Keratinocyte (primary cell): ENCODE results near the gene TAOK3. TPM values are rescaled to one million over a fixed set of nuclear protein-coding genes. Genes with fewer than 3 reads are reported as not detected.

Experiments
- DNase-seq: peaks from one replicate; pipeline ENCODE4 v3.0.0-alpha.2; 2011; ENCODE audit warnings: low read depth, missing footprints, low spot score
- FAIRE-seq: peaks from 2 replicates; lab custom pipeline; 2011; peaks lifted over from hg19 to GRCh38; lab: Jason Lieb, UNC
- H2AFZ ChIP-seq: 2 replicates; pipeline ENCODE4 v1.6.0; 2012; ENCODE audit warnings: low read length, control low read depth, inconsistent platforms; ENCODE audit not compliant: control insufficient read depth
- H3K27ac ChIP-seq: 2 replicates; pipeline ENCODE4 v1.5.1; 2011; ENCODE audit warnings: low read length; ENCODE audit not compliant: control insufficient read depth, insufficient read depth
- H3K27me3 ChIP-seq: 3 replicates; pipeline ENCODE4 v1.6.0; 2011; ENCODE audit warnings: low read length; ENCODE audit not compliant: control insufficient read depth, insufficient read depth; ENCODE audit errors: extremely low read depth
- H3K36me3 ChIP-seq, 2 experiments: 2 replicates in 1 of 2; 3 replicates in 1 of 2; pipeline ENCODE4 v1.5.1; 2011; ENCODE audit warnings: low read length in 2 of 2, mild to moderate bottlenecking in 1 of 2; ENCODE audit not compliant: control insufficient read depth in 2 of 2, insufficient read depth in 2 of 2; ENCODE audit errors: extremely low read depth in 1 of 2
- H3K4me1 ChIP-seq: 3 replicates; pipeline ENCODE4 v1.5.1; 2011; ENCODE audit warnings: low read length; ENCODE audit not compliant: control insufficient read depth, insufficient read depth; ENCODE audit errors: extremely low read depth
- H3K4me2 ChIP-seq: 3 replicates; pipeline ENCODE4 v1.6.0; 2011; ENCODE audit warnings: low read depth, low read length; ENCODE audit not compliant: control insufficient read depth, insufficient read depth; ENCODE audit errors: extremely low read depth
- H3K4me3 ChIP-seq, 3 experiments: fragments of 200-600 bp in 1 of 3; sonication (generic) in 1 of 3; 2 replicates in 2 of 3; 3 replicates in 1 of 3; pipeline ENCODE4 v1.5.1; 2011 to 2016; ENCODE audit warnings: low read length in 3 of 3, mild to moderate bottlenecking in 3 of 3, control low read depth in 2 of 3, inconsistent platforms in 1 of 3, low read depth in 1 of 3, mixed read lengths in 1 of 3, mixed run types in 1 of 3, moderate library complexity in 1 of 3; ENCODE audit not compliant: control insufficient read depth in 2 of 3, insufficient read depth in 2 of 3; ENCODE audit errors: extremely low read depth in 1 of 3
- H3K79me2 ChIP-seq: 2 replicates; pipeline ENCODE4 v1.6.0; 2012; ENCODE audit warnings: low read length; ENCODE audit not compliant: control insufficient read depth, insufficient read depth
- H3K9ac ChIP-seq: 3 replicates; pipeline ENCODE4 v1.6.0; 2011; ENCODE audit warnings: low read length; ENCODE audit not compliant: control insufficient read depth, insufficient read depth; ENCODE audit errors: extremely low read depth
- H3K9me1 ChIP-seq: 3 replicates; pipeline ENCODE4 v1.6.0; 2011; ENCODE audit warnings: low read length; ENCODE audit not compliant: control insufficient read depth, insufficient read depth; ENCODE audit errors: extremely low read depth
- H3K9me3 ChIP-seq: 2 replicates; pipeline ENCODE4 v1.5.1; 2012; ENCODE audit warnings: low read depth, low read length; ENCODE audit not compliant: control insufficient read depth
- H4K20me1 ChIP-seq: 3 replicates; pipeline ENCODE4 v1.6.0; 2011; ENCODE audit warnings: low read length; ENCODE audit not compliant: control insufficient read depth, insufficient read depth; ENCODE audit errors: extremely low read depth
- CTCF ChIP-seq, 3 experiments: IDR thresholded peaks in 1 of 3; conservative IDR thresholded peaks in 1 of 3; optimal IDR thresholded peaks in 1 of 3; 2 replicates in 2 of 3; 3 replicates in 1 of 3; pipeline versions ENCODE3 to v1.5.1; 2011; ENCODE audit warnings: low read length in 3 of 3, mild to moderate bottlenecking in 3 of 3, moderate library complexity in 2 of 3, control low read depth in 1 of 3, inconsistent platforms in 1 of 3; ENCODE audit not compliant: insufficient read depth in 2 of 3; ENCODE audit errors: extremely low read depth in 1 of 3
- EZH2 ChIP-seq: IDR thresholded peaks from one replicate; pipeline ENCODE4 v1.6.1; 2012; ENCODE audit warnings: inconsistent platforms, mild to moderate bottlenecking, low read length, moderate library complexity
- dilution Hi-C: fragments of 300-500 bp; cut with MboI; formaldehyde crosslinking; loops from one replicate; pipeline ENCODE4 v1.7.0; 2020; ENCODE audit warnings: low sequenced_read_pairs; ENCODE audit not compliant: extremely low pct_ligation_motif_present
- polyA plus RNA-seq, 5 experiments: library from polyadenylated mRNA; depleted of rRNA in 3 of 5; stranded (reverse) in 3 of 5; stranded (forward) in 1 of 5; unstranded in 1 of 5; fragments of >200 nt; gene quantifications; 1 replicate in 1 of 5; 2 replicates in 3 of 5; 3 replicates in 1 of 5; pipeline versions ENCODE4 v1.2.1 to v1.2.3, GENCODE V29; 2011 to 2012; ENCODE audit warnings: missing spikeins in 2 of 5, low read depth in 1 of 5, low replicate concordance in 1 of 5

The TAOK3 gene
- polyA plus RNA-seq, 1 donor (not counting 4 experiments of a cell fraction or from before 2014, with no cell fraction given): 35.0 TPM

GRCh38 chr12:118144499-118144898, 228.2 kb downstream of the TAOK3 start:
- no peaks in the 10 kb centered on the region for H3K4me1 ChIP-seq
- dilution Hi-C loops: no loop called here
- DNase-seq: no peak
- peaks cover 26 to 29% of the 10 kb centered on the region in 2 experiments for H3K36me3 ChIP-seq
- H3K4me3 ChIP-seq: no peak overlapping the region
- H3K27ac ChIP-seq: no peak overlapping the region
- H3K9ac ChIP-seq: no peak overlapping the region
- no peaks in the 10 kb centered on the region for H3K27me3 ChIP-seq
- H3K9me3 ChIP-seq: no peaks in the 10 kb centered on the region
- H3K4me2 ChIP-seq: no peak overlapping the region
- H2AFZ ChIP-seq: no peak overlapping the region
- TF ChIP-seq CTCF (optimal IDR thresholded peaks at IDR 0.05 in 1 of 3, IDR thresholded peaks at IDR 0.05 in 1 of 3, conservative IDR thresholded peaks at IDR 0.05 in 1 of 3; ENCODE audit: extremely low read depth in 1 of 3, insufficient read depth in 2 of 3, low read length in 3 of 3) (no peak), EZH2 (no peak)
- no peaks in the 10 kb centered on the region for H4K20me1 ChIP-seq
- peaks cover 6% of the 10 kb centered on the region for H3K79me2 ChIP-seq
- no peak for FAIRE-seq
- no peaks in the 10 kb centered on the region for H3K9me1 ChIP-seq

GRCh38 chr12:118140825-118141224, 231.9 kb downstream of the TAOK3 start:
- H3K4me1 ChIP-seq: peaks cover 4% of the 10 kb centered on the region
- no peaks in the 10 kb centered on the region for H3K9me1 ChIP-seq
- H3K9ac ChIP-seq: no peak overlapping the region
- H3K27me3 ChIP-seq: no peaks in the 10 kb centered on the region
- no peaks in the 10 kb centered on the region for H4K20me1 ChIP-seq
- no peak overlapping the region for H3K27ac ChIP-seq
- H3K4me2 ChIP-seq: no peak overlapping the region
- DNase-seq (no peak), FAIRE-seq (no peak)
- no peak overlapping the region for H3K4me3 ChIP-seq
- peaks cover 24 to 28% of the 10 kb centered on the region in 2 experiments for H3K36me3 ChIP-seq
- no peaks in the 10 kb centered on the region for H3K9me3 ChIP-seq
- peaks cover 28% of the 10 kb centered on the region for H3K79me2 ChIP-seq
- no peak overlapping the region for H2AFZ ChIP-seq
- no peak for TF ChIP-seq EZH2
- TF ChIP-seq CTCF (optimal IDR thresholded peaks at IDR 0.05 in 1 of 3, IDR thresholded peaks at IDR 0.05 in 1 of 3, conservative IDR thresholded peaks at IDR 0.05 in 1 of 3; ENCODE audit: extremely low read depth in 1 of 3, insufficient read depth in 2 of 3, low read length in 3 of 3): no peak
- dilution Hi-C loops: no loop called here
